PC-9 (cell line): Measurements from ENCODE around the gene CCL7. TPM values are rescaled to one million over a fixed set of nuclear protein-coding genes. Genes with fewer than 3 reads are reported as not detected.

ENCODE experiments used
- BruUV-seq: library from RNA; stranded (reverse); fragments of 400-500 nt; replicated peaks from 2 replicates; lab custom pipeline; 2021; lab: Mats Ljungman, UMichigan
- CTCF ChIA-PET: fragments of 300-600 bp; sonication (Branson Sonifier 250); formaldehyde crosslinking; loops from one replicate; lab custom pipeline; 2022; ENCODE audit warnings: antibody characterized with exemption; lab: Charles Lee
- POLR2A ChIA-PET: fragments of 300-600 bp; sonication (Branson Sonifier 250); formaldehyde crosslinking; loops from one replicate; lab custom pipeline; 2022; ENCODE audit warnings: antibody characterized with exemption; ENCODE audit not compliant: unreplicated experiment; lab: Charles Lee
- DNase-seq, 2 experiments: peaks; one replicate each; pipeline versions ENCODE4 v3.0.0 to v3.0.0-alpha.2; 2015 to 2022; ENCODE audit warnings: mixed read lengths in 1 of 2
- H2AFZ ChIP-seq: fragments of 200-600 bp; sonication (generic); 2 replicates; pipeline ENCODE4 v1.8.1; 2017; ENCODE audit warnings: antibody characterized with exemption
- H3F3A ChIP-seq: fragments of 200-600 bp; sonication (generic); 2 replicates; pipeline ENCODE4 v1.8.1; 2017; ENCODE audit warnings: antibody characterized with exemption, mild to moderate bottlenecking, low read depth; ENCODE audit not compliant: insufficient read depth
- H3K27ac ChIP-seq: fragments of 200-600 bp; sonication (generic); 2 replicates; pipeline ENCODE4 v1.6.1; 2016; ENCODE audit warnings: mixed run types
- H3K27me3 ChIP-seq: fragments of 200-600 bp; sonication (generic); 2 replicates; pipeline ENCODE4 v1.6.1; 2016; ENCODE audit warnings: low read depth, mixed run types; ENCODE audit not compliant: insufficient read depth
- H3K36me3 ChIP-seq: fragments of 200-600 bp; sonication (generic); 2 replicates; pipeline ENCODE4 v1.6.1; 2016; ENCODE audit warnings: low read depth, mixed run types
- H3K4me1 ChIP-seq: fragments of 200-600 bp; sonication (generic); replicated peaks from 2 replicates; pipeline ENCODE4 v1.6.1; 2016; ENCODE audit warnings: mixed run types; ENCODE audit not compliant: insufficient read depth
- H3K4me2 ChIP-seq: fragments of 200-600 bp; sonication (generic); 2 replicates; pipeline ENCODE4 v1.6.1; 2017; ENCODE audit warnings: mixed run types
- H3K4me3 ChIP-seq: fragments of 200-600 bp; sonication (generic); 2 replicates; pipeline ENCODE4 v1.6.1; 2016; ENCODE audit warnings: mixed run types
- H3K79me2 ChIP-seq: fragments of 200-600 bp; sonication (generic); 2 replicates; pipeline ENCODE4 v1.6.1; 2017; ENCODE audit warnings: low read depth, mixed run types
- H3K9me2 ChIP-seq: fragments of 200-600 bp; sonication (generic); 2 replicates; pipeline ENCODE4 v1.8.1; 2017; ENCODE audit warnings: mild to moderate bottlenecking; ENCODE audit not compliant: insufficient read depth
- H3K9me3 ChIP-seq: fragments of 200-600 bp; sonication (generic); 2 replicates; pipeline ENCODE4 v1.8.1; 2016; ENCODE audit warnings: low read depth; ENCODE audit not compliant: insufficient read depth
- H4K20me1 ChIP-seq: fragments of 200-600 bp; sonication (generic); 2 replicates; pipeline ENCODE4 v1.8.1; 2017; ENCODE audit not compliant: insufficient read depth
- EZH2 ChIP-seq: fragments of 200-600 bp; sonication (generic); IDR thresholded peaks from 2 replicates; pipeline ENCODE4 v1.8.0; 2017; ENCODE audit warnings: antibody characterized with exemption, low read depth
- intact Hi-C: fragments of 100-400 bp; cut with micrococcal nuclease; formaldehyde crosslinking; loops from one replicate; pipeline ENCODE4 v1.10.0; 2022; ENCODE audit not compliant: unreplicated experiment
- total RNA-seq: library from RNA; stranded (reverse); gene quantifications from 2 replicates; pipeline ENCODE4 v1.2.3, GENCODE V29; 2021
- TF ChIP-seq, protein P1 (sequence below): fragments of 200-600 bp; sonication (generic); conservative IDR thresholded peaks from 2 replicates; pipeline ENCODE4 v1.6.1; 2017; ENCODE audit warnings: mixed run types, antibody characterized with exemption, mild to moderate bottlenecking, moderate library complexity

Gene CCL7
- total RNA-seq, 1 experiment from 2014 or later: not detected

DNA sequence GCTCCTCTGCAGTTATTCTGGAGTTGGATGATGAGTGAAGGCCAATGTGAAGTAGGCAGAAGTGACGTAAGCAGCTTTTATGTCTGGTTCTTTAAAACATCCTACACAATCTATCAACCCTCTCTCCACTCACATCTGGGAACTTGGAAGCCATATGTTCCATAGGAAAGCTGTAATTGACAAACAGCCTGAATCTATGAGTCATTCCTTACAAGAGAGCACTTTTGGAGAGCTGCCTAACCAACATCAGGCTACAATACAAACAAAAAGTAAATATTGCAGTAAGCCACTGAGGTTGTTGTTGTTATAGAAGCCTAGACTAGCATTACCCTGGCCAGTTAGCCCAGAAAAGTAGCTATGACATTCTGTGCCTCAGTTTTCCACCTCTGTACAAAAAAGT lies 5.9 kb downstream of the CCL7 start:
- no peaks in the 10 kb centered on the region for H3K79me2 ChIP-seq
- no peaks in the 10 kb centered on the region for H3K9me3 ChIP-seq
- CTCF ChIA-PET: no interaction called here
- POLR2A ChIA-PET: no interaction called here
- intact Hi-C loops: no loop called here
- no peaks in the 10 kb centered on the region for H3F3A ChIP-seq
- BruUV-seq: no TSS peak
- H3K4me3 ChIP-seq: no peak overlapping the region
- H3K4me2 ChIP-seq: no peak overlapping the region
- no peaks in the 10 kb centered on the region for H4K20me1 ChIP-seq
- H3K4me1 ChIP-seq: no peaks in the 10 kb centered on the region
- H3K36me3 ChIP-seq: no peaks in the 10 kb centered on the region
- no peak overlapping the region for H2AFZ ChIP-seq
- peaks cover 4% of the 10 kb centered on the region; the same call in 1 of the 2 replicates for H3K27me3 ChIP-seq
- H3K9me2 ChIP-seq: no peaks in the 10 kb centered on the region
- no peak for DNase-seq
- TF ChIP-seq, protein P1, sequence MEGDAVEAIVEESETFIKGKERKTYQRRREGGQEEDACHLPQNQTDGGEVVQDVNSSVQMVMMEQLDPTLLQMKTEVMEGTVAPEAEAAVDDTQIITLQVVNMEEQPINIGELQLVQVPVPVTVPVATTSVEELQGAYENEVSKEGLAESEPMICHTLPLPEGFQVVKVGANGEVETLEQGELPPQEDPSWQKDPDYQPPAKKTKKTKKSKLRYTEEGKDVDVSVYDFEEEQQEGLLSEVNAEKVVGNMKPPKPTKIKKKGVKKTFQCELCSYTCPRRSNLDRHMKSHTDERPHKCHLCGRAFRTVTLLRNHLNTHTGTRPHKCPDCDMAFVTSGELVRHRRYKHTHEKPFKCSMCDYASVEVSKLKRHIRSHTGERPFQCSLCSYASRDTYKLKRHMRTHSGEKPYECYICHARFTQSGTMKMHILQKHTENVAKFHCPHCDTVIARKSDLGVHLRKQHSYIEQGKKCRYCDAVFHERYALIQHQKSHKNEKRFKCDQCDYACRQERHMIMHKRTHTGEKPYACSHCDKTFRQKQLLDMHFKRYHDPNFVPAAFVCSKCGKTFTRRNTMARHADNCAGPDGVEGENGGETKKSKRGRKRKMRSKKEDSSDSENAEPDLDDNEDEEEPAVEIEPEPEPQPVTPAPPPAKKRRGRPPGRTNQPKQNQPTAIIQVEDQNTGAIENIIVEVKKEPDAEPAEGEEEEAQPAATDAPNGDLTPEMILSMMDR: no peak
- TF ChIP-seq EZH2: no peak
- no peak overlapping the region for H3K27ac ChIP-seq

GRCh38 chr17:34276826-34277225 lies 6.8 kb downstream of the CCL7 start:
- intact Hi-C loops: no loop called here
- Histone ChIP-seq H3K4me2 (no peak overlapping the region), H3K9me2 (no peaks in the 10 kb centered on the region), H3K27ac (no peak overlapping the region), H3F3A (no peaks in the 10 kb centered on the region), H3K9me3 (no peaks in the 10 kb centered on the region), H3K79me2 (no peaks in the 10 kb centered on the region), H3K4me3 (no peak overlapping the region), H3K36me3 (no peaks in the 10 kb centered on the region), H3K4me1 (no peaks in the 10 kb centered on the region), H4K20me1 (no peaks in the 10 kb centered on the region), H3K27me3 (peaks cover 4% of the 10 kb centered on the region; the same call in 1 of the 2 replicates), H2AFZ (no peak overlapping the region)
- no TSS peak for BruUV-seq
- TF ChIP-seq EZH2: no peak
- ChIA-PET POLR2A (no interaction called here), CTCF (no interaction called here)
- DNase-seq: no peak

GRCh38 chr17:34283571-34283970 lies 13.6 kb downstream of the CCL7 start:
- Histone ChIP-seq H3K4me1 (no peaks in the 10 kb centered on the region), H4K20me1 (no peaks in the 10 kb centered on the region), H3K9me2 (no peaks in the 10 kb centered on the region), H3K4me2 (no peak overlapping the region), H3K27me3 (no peaks in the 10 kb centered on the region), H3K79me2 (no peaks in the 10 kb centered on the region), H3F3A (no peaks in the 10 kb centered on the region), H3K27ac (no peak overlapping the region), H2AFZ (no peak overlapping the region), H3K4me3 (no peak overlapping the region), H3K36me3 (no peaks in the 10 kb centered on the region), H3K9me3 (no peaks in the 10 kb centered on the region)
- no peak for DNase-seq
- no peak for TF ChIP-seq EZH2
- TF ChIP-seq, protein P1: no peak
- no TSS peak for BruUV-seq
- ChIA-PET CTCF (no interaction called here), POLR2A (no interaction called here)
- intact Hi-C loops: no loop called here

DNA sequence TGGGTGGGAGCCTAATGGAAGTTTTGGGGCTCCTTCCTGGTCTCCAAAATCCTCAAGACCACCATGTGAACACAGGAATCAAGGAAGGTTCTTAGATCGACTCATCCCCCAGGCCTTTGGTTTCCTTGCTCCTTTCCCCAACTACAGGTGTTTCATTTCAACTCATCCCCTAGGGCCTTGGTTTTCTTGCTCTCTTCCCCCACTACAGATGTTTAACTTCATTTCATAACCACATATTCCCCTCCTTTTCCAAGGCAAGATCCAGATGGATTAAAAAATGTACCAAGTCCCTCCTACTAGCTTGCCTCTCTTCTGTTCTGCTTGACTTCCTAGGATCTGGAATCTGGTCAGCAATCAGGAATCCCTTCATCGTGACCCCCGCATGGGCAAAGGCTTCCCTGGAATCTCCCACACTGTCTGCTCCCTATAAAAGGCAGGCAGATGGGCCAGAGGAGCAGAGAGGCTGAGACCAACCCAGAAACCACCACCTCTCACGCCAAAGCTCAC lies 15.3 kb downstream of the CCL7 start, which contains the start of gene CCL11:
Gene CCL11, plus strand, starts transcription at position 457 of the 507 bp plus-strand sequence. CDS start 67 bp downstream, outside the sequence.
- H3K9me2 ChIP-seq: no peaks in the 10 kb centered on the region
- no peak within 1 kb of the TSS for H3K27ac ChIP-seq
- TF ChIP-seq, protein P1: no peak
- TF ChIP-seq EZH2: no peak
- H3K9me3 ChIP-seq: no peaks in the 10 kb centered on the region
- H3K4me1 ChIP-seq: no peaks in the 10 kb centered on the region
- no peak for DNase-seq
- no peak within 1 kb of the TSS for H3K4me2 ChIP-seq
- no peaks in the 10 kb centered on the region for H3K36me3 ChIP-seq
- H3F3A ChIP-seq: no peaks in the 10 kb centered on the region
- H3K27me3 ChIP-seq: no peaks in the 10 kb centered on the region
- POLR2A ChIA-PET: no interaction called here
- H3K4me3 ChIP-seq: no peak within 1 kb of the TSS
- CTCF ChIA-PET: no interaction called here
- no TSS peak for BruUV-seq
- intact Hi-C loops: no loop called here
- H4K20me1 ChIP-seq: no peaks in the 10 kb centered on the region
- H2AFZ ChIP-seq: no peak within 1 kb of the TSS
- no peaks in the 10 kb centered on the region for H3K79me2 ChIP-seq
